Brain microvascular endothelial cell (primary cell): Measurements from ENCODE around the gene ARHGAP25.

ENCODE experiments used
- DNase-seq: peaks from one replicate; pipeline ENCODE4 v3.0.0-alpha.2; 2020
- H3K27ac ChIP-seq: fragments of 250-450 bp; sonication (Bioruptor Pico); 2 replicates; pipeline ENCODE4 v1.5.1; 2020; ENCODE audit warnings: mild to moderate bottlenecking, moderate library complexity
- H3K27me3 ChIP-seq: fragments of 250-450 bp; sonication (Bioruptor Pico); replicated peaks from 2 replicates; pipeline ENCODE4 v1.5.1; 2020; ENCODE audit warnings: mild to moderate bottlenecking
- H3K36me3 ChIP-seq: fragments of 250-450 bp; sonication (Bioruptor Pico); replicated peaks from 2 replicates; pipeline ENCODE4 v1.5.1; 2020; ENCODE audit warnings: mild to moderate bottlenecking
- H3K4me3 ChIP-seq: 2 replicates; pipeline ENCODE4 v1.5.1; 2011; ENCODE audit warnings: low read depth, mild to moderate bottlenecking, control low read depth, low read length, moderate library complexity
- in situ Hi-C: cut with HindIII; loops from 2 replicates; pipeline ENCODE4 v1.10.0; 2017; ENCODE audit warnings: low sequenced_read_pairs, low pct_ligation_motif_present
- TF ChIP-seq, protein P1 (sequence below): IDR thresholded peaks from 2 replicates; pipeline ENCODE4 v1.5.1; 2011; ENCODE audit warnings: low read depth, mild to moderate bottlenecking, moderate library complexity, low read length, control low read depth, inconsistent platforms; ENCODE audit errors: missing control alignments

ARHGAP25 gene

DNA sequence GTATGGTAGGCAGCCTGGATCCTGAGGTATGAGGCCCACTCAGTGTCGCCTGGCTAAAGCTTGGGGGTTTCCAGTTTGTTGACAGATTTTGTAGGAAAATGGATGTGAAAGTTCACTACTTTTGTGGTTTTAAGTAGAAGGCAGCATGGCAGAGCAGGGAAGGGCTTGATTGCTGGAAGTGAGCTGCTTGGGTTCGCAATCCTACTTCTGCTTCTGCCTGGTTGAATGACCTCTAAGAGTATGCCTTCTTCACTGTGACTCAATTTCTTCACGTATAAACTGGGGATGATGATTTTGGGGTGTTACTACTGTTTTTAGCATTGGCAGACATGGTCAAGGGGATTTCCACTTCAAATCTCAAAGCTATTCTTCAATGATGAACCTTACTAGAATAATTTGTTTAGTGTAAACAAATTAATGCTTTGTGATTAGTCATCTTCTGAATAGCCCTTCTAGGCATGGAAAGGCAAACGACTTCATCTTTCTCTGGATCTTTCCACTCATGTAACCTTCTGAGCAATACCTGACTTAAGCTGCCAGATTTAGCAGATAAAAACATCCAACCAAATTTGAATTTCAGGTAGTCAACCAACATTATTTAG is 123.3 kb downstream of the ARHGAP25 start:
- TF ChIP-seq, protein P1, sequence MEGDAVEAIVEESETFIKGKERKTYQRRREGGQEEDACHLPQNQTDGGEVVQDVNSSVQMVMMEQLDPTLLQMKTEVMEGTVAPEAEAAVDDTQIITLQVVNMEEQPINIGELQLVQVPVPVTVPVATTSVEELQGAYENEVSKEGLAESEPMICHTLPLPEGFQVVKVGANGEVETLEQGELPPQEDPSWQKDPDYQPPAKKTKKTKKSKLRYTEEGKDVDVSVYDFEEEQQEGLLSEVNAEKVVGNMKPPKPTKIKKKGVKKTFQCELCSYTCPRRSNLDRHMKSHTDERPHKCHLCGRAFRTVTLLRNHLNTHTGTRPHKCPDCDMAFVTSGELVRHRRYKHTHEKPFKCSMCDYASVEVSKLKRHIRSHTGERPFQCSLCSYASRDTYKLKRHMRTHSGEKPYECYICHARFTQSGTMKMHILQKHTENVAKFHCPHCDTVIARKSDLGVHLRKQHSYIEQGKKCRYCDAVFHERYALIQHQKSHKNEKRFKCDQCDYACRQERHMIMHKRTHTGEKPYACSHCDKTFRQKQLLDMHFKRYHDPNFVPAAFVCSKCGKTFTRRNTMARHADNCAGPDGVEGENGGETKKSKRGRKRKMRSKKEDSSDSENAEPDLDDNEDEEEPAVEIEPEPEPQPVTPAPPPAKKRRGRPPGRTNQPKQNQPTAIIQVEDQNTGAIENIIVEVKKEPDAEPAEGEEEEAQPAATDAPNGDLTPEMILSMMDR: no peak
- Histone ChIP-seq H3K36me3 (no peaks in the 10 kb centered on the region), H3K27me3 (peaks cover 3% of the 10 kb centered on the region), H3K27ac (no peak overlapping the region), H3K4me3 (no peak overlapping the region)
- DNase-seq: no peak
- in situ Hi-C loops: no loop called here

DNA sequence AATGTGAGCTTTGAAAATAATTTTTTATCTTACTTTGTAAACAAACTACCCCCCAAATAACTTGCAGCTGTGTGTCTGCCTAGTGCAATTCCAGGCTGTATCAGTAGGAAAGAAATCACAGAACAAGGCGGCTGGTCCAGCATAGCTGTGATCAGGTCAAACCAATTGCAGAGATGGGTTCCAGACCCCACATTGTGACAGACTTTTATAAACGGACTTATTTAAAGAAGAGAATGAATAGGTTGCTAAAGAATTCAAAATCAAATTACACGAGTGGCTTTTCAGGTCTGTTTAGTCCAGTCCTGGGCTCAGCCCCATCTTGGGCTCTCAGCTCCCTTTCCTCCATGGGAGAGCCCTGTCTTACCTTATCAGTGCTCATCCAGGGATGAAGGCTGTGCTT is 125.5 kb downstream of the ARHGAP25 start:
- Histone ChIP-seq H3K4me3 (no peak overlapping the region), H3K36me3 (no peaks in the 10 kb centered on the region), H3K27ac (no peak overlapping the region), H3K27me3 (peaks cover 3% of the 10 kb centered on the region)
- in situ Hi-C loops: no loop called here
- TF ChIP-seq, protein P1: no peak
- no peak for DNase-seq

DNA sequence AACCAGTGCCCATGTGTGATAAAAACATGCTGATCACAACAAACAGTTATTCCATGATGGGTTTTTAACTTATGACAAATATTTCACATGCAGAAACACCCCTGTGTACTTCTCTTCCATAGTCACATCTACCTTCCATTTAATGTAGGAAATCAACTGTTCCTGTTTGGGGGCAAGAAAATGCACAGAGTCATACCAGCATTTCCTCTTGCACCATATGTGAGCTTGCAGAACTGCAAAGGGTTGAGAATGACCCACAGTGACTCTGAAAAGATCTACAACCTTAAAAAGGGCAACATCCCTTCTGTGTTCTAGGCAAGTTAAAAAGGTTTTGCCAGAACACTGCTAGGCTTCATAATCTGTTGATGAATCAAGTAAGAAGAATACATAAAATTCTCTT is 126.7 kb downstream of the ARHGAP25 start:
- in situ Hi-C loops: no loop called here
- Histone ChIP-seq H3K4me3 (no peak overlapping the region), H3K27me3 (peaks cover 3% of the 10 kb centered on the region), H3K36me3 (no peaks in the 10 kb centered on the region), H3K27ac (no peak overlapping the region)
- TF ChIP-seq, protein P1: no peak
- no peak for DNase-seq

DNA sequence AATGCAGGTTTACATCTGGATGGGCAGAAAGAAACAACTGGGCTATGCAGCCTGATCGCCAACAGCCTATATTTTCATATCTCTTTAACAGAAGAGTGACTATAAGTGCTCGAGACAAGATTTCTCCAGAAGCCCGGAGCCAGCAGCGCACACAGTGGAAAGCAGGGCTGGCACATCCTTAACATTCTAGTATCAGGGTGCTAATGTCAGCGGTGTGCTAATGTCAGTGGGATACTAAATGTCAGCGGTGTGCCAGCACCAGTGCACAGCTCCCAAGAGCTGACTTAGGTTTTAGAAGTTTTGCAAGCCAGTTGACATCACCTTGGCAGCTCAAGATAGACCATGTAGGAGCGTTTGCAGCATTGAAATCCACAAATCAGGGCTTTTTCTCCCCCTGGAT is 128.3 kb downstream of the ARHGAP25 start:
- no peak for DNase-seq
- peaks cover 3% of the 10 kb centered on the region for H3K27me3 ChIP-seq
- TF ChIP-seq, protein P1: no peak
- no peak overlapping the region for H3K4me3 ChIP-seq
- H3K36me3 ChIP-seq: no peaks in the 10 kb centered on the region
- in situ Hi-C loops: no loop called here
- no peak overlapping the region for H3K27ac ChIP-seq

DNA sequence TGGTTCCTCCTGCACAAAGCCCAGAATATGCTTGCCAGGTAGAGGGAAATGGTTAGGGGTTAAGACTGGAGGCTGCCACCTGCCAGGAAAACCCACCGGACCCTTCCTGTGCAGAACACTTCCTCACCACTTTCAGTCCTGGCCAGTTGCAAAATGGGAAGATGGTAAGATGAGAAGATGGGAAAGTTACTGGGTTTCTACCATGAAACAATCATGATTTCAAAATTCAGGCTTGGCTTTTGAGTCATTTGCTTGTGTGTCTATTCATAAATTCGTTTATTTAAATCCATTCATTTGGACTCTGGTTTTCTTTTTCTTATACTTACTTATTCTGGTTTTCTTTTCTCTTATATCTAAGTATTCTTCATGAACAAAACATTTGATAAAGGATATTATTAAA is 129.4 kb downstream of the ARHGAP25 start:
- no peaks in the 10 kb centered on the region for H3K27me3 ChIP-seq
- in situ Hi-C loops: no loop called here
- no peak for DNase-seq
- H3K4me3 ChIP-seq: no peak overlapping the region
- no peak overlapping the region for H3K27ac ChIP-seq
- TF ChIP-seq, protein P1: no peak
- H3K36me3 ChIP-seq: no peaks in the 10 kb centered on the region

DNA sequence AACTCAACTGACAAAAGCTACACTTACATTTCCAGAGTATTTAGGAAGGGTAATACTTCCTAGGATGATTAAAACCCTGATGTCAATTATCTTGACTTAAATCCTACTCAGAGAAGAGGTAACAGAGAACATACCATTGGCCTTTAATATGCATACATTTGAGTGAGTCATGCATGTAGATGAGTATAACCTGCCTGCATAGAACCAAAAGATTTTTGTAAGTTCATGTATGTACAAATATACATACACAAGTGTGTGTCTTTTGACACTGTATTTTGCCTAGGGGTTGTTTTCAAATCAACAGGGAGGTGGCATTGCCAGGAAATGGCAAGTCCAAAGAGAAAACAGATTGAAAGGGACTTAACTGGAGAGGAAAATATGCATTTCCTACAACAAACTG is 130.5 kb downstream of the ARHGAP25 start:
- Histone ChIP-seq H3K4me3 (no peak overlapping the region), H3K27me3 (no peaks in the 10 kb centered on the region), H3K36me3 (no peaks in the 10 kb centered on the region), H3K27ac (no peak overlapping the region)
- TF ChIP-seq, protein P1: no peak
- DNase-seq: no peak
- in situ Hi-C loops: no loop called here
